H1 (cell line): ENCODE results near the gene TEAD4. TPM values are rescaled to one million over a fixed set of nuclear protein-coding genes. Genes with fewer than 3 reads are reported as not detected.

ENCODE experiments used
- CTCF ChIA-PET: fragments of 300-600 bp; sonication (Branson Sonifier 250); formaldehyde crosslinking; loops from one replicate; lab custom pipeline; 2021; ENCODE audit not compliant: partially characterized antibody; lab: Charles Lee
- POLR2A ChIA-PET: fragments of 300-600 bp; sonication (Branson Sonifier 250); formaldehyde crosslinking; loops from one replicate; lab custom pipeline; 2021; ENCODE audit warnings: inconsistent platforms; ENCODE audit not compliant: partially characterized antibody; lab: Charles Lee
- DNase-seq, 2 experiments: peaks; one replicate each; pipeline versions ENCODE4 v3.0.0 to v3.0.0-alpha.2; 2010 to 2022; ENCODE audit warnings: low spot score in 2 of 2, low read depth in 1 of 2, mixed read lengths in 1 of 2
- FAIRE-seq: peaks from 2 replicates; lab custom pipeline; 2011; peaks lifted over from hg19 to GRCh38; lab: Jason Lieb, UNC
- H2AFZ ChIP-seq: 2 replicates; pipeline ENCODE4 v1.8.1; 2012; ENCODE audit warnings: low read length, inconsistent platforms
- H2AK5ac ChIP-seq: 2 replicates; pipeline ENCODE4 v1.6.1; 2013; ENCODE audit warnings: low read depth, low read length
- H2BK120ac ChIP-seq: replicated peaks from 2 replicates; pipeline ENCODE3; 2013; ENCODE audit warnings: low read depth, low read length, inconsistent platforms
- H2BK12ac ChIP-seq: 2 replicates; pipeline ENCODE4 v1.6.1; 2013; ENCODE audit warnings: low read depth, low read length
- H2BK15ac ChIP-seq: 2 replicates; pipeline ENCODE4 v1.6.1; 2013; ENCODE audit warnings: low read length
- H2BK20ac ChIP-seq: 2 replicates; pipeline ENCODE4 v1.6.1; 2013; ENCODE audit warnings: low read length
- H2BK5ac ChIP-seq: 2 replicates; pipeline ENCODE4 v1.6.1; 2013; ENCODE audit warnings: low read depth, low read length
- H3K14ac ChIP-seq: 2 replicates; pipeline ENCODE4 v1.6.1; 2013; ENCODE audit warnings: inconsistent platforms; ENCODE audit not compliant: insufficient read length
- H3K18ac ChIP-seq: 2 replicates; pipeline ENCODE4 v1.6.1; 2013; ENCODE audit warnings: low read length; ENCODE audit errors: extremely low read depth
- H3K23ac ChIP-seq: 2 replicates; pipeline ENCODE4 v1.6.1; 2013; ENCODE audit warnings: inconsistent platforms; ENCODE audit not compliant: insufficient read length
- H3K23me2 ChIP-seq: 2 replicates; pipeline ENCODE4 v1.6.1; 2013; ENCODE audit warnings: low read depth, low read length
- H3K27ac ChIP-seq: 2 replicates; pipeline ENCODE4 v1.6.1; 2011; ENCODE audit warnings: low read depth, low read length, inconsistent platforms
- H3K27me3 ChIP-seq, 4 experiments: replicated peaks in 1 of 4; 1 replicate in 1 of 4; 2 replicates in 3 of 4; pipeline versions ENCODE4 v1.6.1 to v1.8.1; 2011 to 2013; ENCODE audit warnings: low read length in 3 of 4, mild to moderate bottlenecking in 3 of 4, inconsistent platforms in 2 of 4, mixed read lengths in 2 of 4, moderate library complexity in 1 of 4; ENCODE audit not compliant: control insufficient read depth in 3 of 4, insufficient read depth in 3 of 4; ENCODE audit errors: extremely low read depth in 1 of 4
- H3K36me3 ChIP-seq, 4 experiments: 2 replicates each; pipeline versions ENCODE4 v1.6.1 to v1.8.1; 2011 to 2013; ENCODE audit warnings: mild to moderate bottlenecking in 4 of 4, low read length in 3 of 4, moderate library complexity in 2 of 4, control low read depth in 1 of 4, inconsistent platforms in 1 of 4; ENCODE audit not compliant: insufficient read depth in 4 of 4, control insufficient read depth in 2 of 4
- H3K4ac ChIP-seq: replicated peaks from 2 replicates; pipeline ENCODE3; 2013; ENCODE audit warnings: low read length, low read depth, mixed read lengths, inconsistent platforms; ENCODE audit not compliant: insufficient read length
- H3K4me1 ChIP-seq, 4 experiments: replicated peaks in 1 of 4; 1 replicate in 1 of 4; 2 replicates in 3 of 4; pipeline versions ENCODE4 v1.6.1 to v1.8.1; 2011 to 2013; ENCODE audit warnings: low read length in 3 of 4, inconsistent platforms in 2 of 4, mixed read lengths in 1 of 4; ENCODE audit not compliant: insufficient read depth in 4 of 4, control insufficient read depth in 3 of 4
- H3K4me2 ChIP-seq, 2 experiments: 2 replicates each; pipeline versions ENCODE4 v1.6.1 to v1.8.1; 2011 to 2013; ENCODE audit warnings: low read depth in 2 of 2, low read length in 2 of 2, control low read depth in 1 of 2, inconsistent platforms in 1 of 2, mild to moderate bottlenecking in 1 of 2; ENCODE audit not compliant: insufficient read depth in 1 of 2
- H3K4me3 ChIP-seq, 4 experiments: fragments of 200-600, 300-600 bp in 1 of 4; sonication (generic), shearing (Covaris generic), sonication (Bioruptor Twin) in 1 of 4; 2 replicates each; pipeline versions ENCODE4 v1.5.1 to v1.8.1; 2011 to 2016; ENCODE audit warnings: low read length in 4 of 4, low read depth in 3 of 4, control low read depth in 2 of 4, inconsistent platforms in 2 of 4, mild to moderate bottlenecking in 2 of 4, mixed read lengths in 1 of 4, moderate library complexity in 1 of 4; ENCODE audit not compliant: insufficient read depth in 2 of 4; ENCODE audit errors: extremely low read depth in 1 of 4
- H3K56ac ChIP-seq: replicated peaks from 2 replicates; pipeline ENCODE3; 2013; ENCODE audit warnings: low read depth, mild to moderate bottlenecking, mixed read lengths, low read length, inconsistent platforms; ENCODE audit not compliant: insufficient read length
- H3K79me1 ChIP-seq: 2 replicates; pipeline ENCODE4 v1.6.1; 2013; ENCODE audit warnings: low read depth, low read length, control low read depth
- H3K79me2 ChIP-seq, 2 experiments: 2 replicates each; pipeline versions ENCODE4 v1.6.1 to v1.8.1; 2012 to 2013; ENCODE audit warnings: low read length in 2 of 2, mild to moderate bottlenecking in 2 of 2, inconsistent platforms in 1 of 2; ENCODE audit not compliant: insufficient read depth in 2 of 2, control insufficient read depth in 1 of 2
- H3K9ac ChIP-seq, 4 experiments: replicated peaks in 1 of 4; 1 replicate in 1 of 4; 2 replicates in 3 of 4; pipeline versions ENCODE4 v1.6.1 to v1.8.1; 2011 to 2013; ENCODE audit warnings: low read depth in 3 of 4, low read length in 3 of 4, control low read depth in 2 of 4, mild to moderate bottlenecking in 2 of 4, moderate library complexity in 2 of 4, inconsistent platforms in 1 of 4; ENCODE audit errors: extremely low read depth in 1 of 4
- H3K9me3 ChIP-seq, 2 experiments: 2 replicates each; pipeline versions ENCODE4 v1.6.1 to v1.8.1; 2012 to 2013; ENCODE audit warnings: mild to moderate bottlenecking in 2 of 2, moderate library complexity in 2 of 2, control low read depth in 1 of 2, inconsistent platforms in 1 of 2, low read depth in 1 of 2, low read length in 1 of 2, mixed read lengths in 1 of 2; ENCODE audit not compliant: insufficient read depth in 2 of 2
- H4K20me1 ChIP-seq, 2 experiments: replicated peaks in 1 of 2; 2 replicates each; pipeline versions ENCODE3 to v1.8.1; 2011 to 2013; ENCODE audit warnings: inconsistent platforms in 2 of 2, low read length in 2 of 2, mild to moderate bottlenecking in 1 of 2; ENCODE audit not compliant: insufficient read depth in 2 of 2, control insufficient read depth in 1 of 2
- H4K5ac ChIP-seq: 2 replicates; pipeline ENCODE4 v1.6.1; 2013; ENCODE audit warnings: low read length, low read depth, mixed read lengths, inconsistent platforms; ENCODE audit not compliant: insufficient read length
- H4K8ac ChIP-seq: 2 replicates; pipeline ENCODE4 v1.8.0; 2013; ENCODE audit warnings: mild to moderate bottlenecking, moderate library complexity, low read length, inconsistent platforms; ENCODE audit not compliant: insufficient read depth; ENCODE audit errors: extremely low read depth
- H4K91ac ChIP-seq: replicated peaks from 2 replicates; pipeline ENCODE3; 2013; ENCODE audit warnings: low read length, mixed read lengths, inconsistent platforms; ENCODE audit not compliant: insufficient read length
- CTBP2 ChIP-seq: IDR thresholded peaks from 2 replicates; pipeline ENCODE4 v1.7.0; 2011; ENCODE audit warnings: borderline replicate concordance, mild to moderate bottlenecking, moderate library complexity, mixed read lengths, low read length; ENCODE audit not compliant: insufficient read depth, insufficient read length
- SP1 ChIP-seq: IDR thresholded peaks from 2 replicates; pipeline ENCODE4 v1.6.1; 2011; ENCODE audit warnings: low read depth, low read length
- SP2 ChIP-seq: IDR thresholded peaks from 2 replicates; pipeline ENCODE4 v1.6.1; 2012; ENCODE audit warnings: mild to moderate bottlenecking, low read length, inconsistent platforms
- SUZ12 ChIP-seq: fragments of 200-600 bp; sonication (generic); IDR thresholded peaks from 2 replicates; pipeline ENCODE4 v1.6.1; 2012; ENCODE audit warnings: mild to moderate bottlenecking, inconsistent platforms, low read length, moderate library complexity, mixed read lengths
- WGBS, 2 experiments: shearing (Covaris generic) in 1 of 2; methylation state at CpG; one replicate each; pipeline versions ENCODE4 v1.1.6 to v1.1.7; 2013 to 2015; ENCODE audit warnings: low lambda C conversion rate in 2 of 2, mixed read lengths in 2 of 2, inconsistent platforms in 1 of 2, low coverage in 1 of 2, missing lambda C conversion rate in 1 of 2; ENCODE audit not compliant: insufficient replicate concordance in 2 of 2, insufficient coverage in 1 of 2, insufficient read length in 1 of 2; ENCODE audit errors: extremely low coverage in 1 of 2, missing lambda C conversion rate in 1 of 2; 5-methylcytosine and 5-hydroxymethylcytosine counted together
- polyA plus RNA-seq, 7 experiments: library from polyadenylated mRNA; depleted of rRNA in 3 of 7; stranded (reverse) in 5 of 7; unstranded in 2 of 7; fragments of >200 nt in 5 of 7; fragments of 200-250 nt in 2 of 7; gene quantifications; 1 replicate in 5 of 7; 2 replicates in 1 of 7; 4 replicates in 1 of 7; pipeline versions ENCODE4 v1.2.1 to v1.2.3, GENCODE V29; 2011 to 2013; ENCODE audit warnings: missing spikeins in 2 of 7, mixed read lengths in 2 of 7
- total RNA-seq: library from RNA; stranded (reverse); fragmentation: NEBNext Ultra II Directional; extraction: Animal tissue kit (Norgen Biotek cat#: 25700); gene quantifications from 2 replicates; pipeline ENCODE4 v1.2.1, GENCODE V29; 2021

TEAD4 gene
- total and polyA plus RNA-seq, 2 of the 8 experiments (the other 6 are each of a cell fraction or from before 2014, with no cell fraction given), result 56.7 to 116 TPM

- Histone ChIP-seq H3K79me2 (peaks cover 0 to 42% of the 10 kb centered on the region in 2 experiments; a peak in 2 of 4 replicates), H3K4me1 (peaks cover 0 to 35% (median 27%) of the 10 kb centered on the region in 4 experiments; a peak in 6 of 7 replicates), H3K56ac (no peak overlapping the region), H2AK5ac (peak overlapping the region; percentile 83; the same call in 1 of the 2 replicates), H4K20me1 (peaks cover 4 to 29% of the 10 kb centered on the region in 2 experiments), H2BK15ac (no peak overlapping the region; the same call in 1 of the 2 replicates), H3K4me2 (peak overlapping the region; percentile 9 to 52), H2BK5ac (peak overlapping the region; percentile 78), H2BK12ac (no peak overlapping the region), H3K36me3 (peaks cover 0 to 10% (median 6%) of the 10 kb centered on the region in 4 experiments; a peak in 6 of 8 replicates), H3K14ac (no peak overlapping the region), H4K91ac (peak overlapping the region; percentile 64), H2BK120ac (no peak overlapping the region), H3K9me3 (no peaks in the 10 kb centered on the region), H3K27me3 (no peaks in the 10 kb centered on the region), H3K23ac (no peak overlapping the region), H4K5ac (no peak overlapping the region), H3K79me1 (peaks cover 16% of the 10 kb centered on the region), H3K9ac (no peak overlapping the region; a peak in 2 of 7 replicates), H3K4me3 (peak overlapping the region in 2 of 4 experiments; percentile 31 to 32; a peak in 4 of 8 replicates), H2AFZ (no peak overlapping the region), H3K27ac (peak overlapping the region; percentile 23; the same call in 1 of the 2 replicates), H3K18ac (peak overlapping the region; percentile 91), H4K8ac (0 out of 2 replicates have a peak overlapping the region, but pooled peaks have one; percentile 4), H3K4ac (no peak overlapping the region), H3K23me2 (no peaks in the 10 kb centered on the region), H2BK20ac (0 out of 2 replicates have a peak overlapping the region, but pooled peaks have one; percentile 55)
- ChIA-PET CTCF (interaction anchor here (0.6 to 2.4 kb wide), 17 partner anchors 10 to 154 kb away, joined by 3 to 10 read pairs (median 4); no protein-coding TSS in a partner anchor), POLR2A (interaction anchor here (1.0 to 1.5 kb wide), 10 partner anchors 8 to 109 kb away, joined by 3 to 6 read pairs (median 4); partner anchors contain the start of gene TULP3)
- FAIRE-seq, result no peak
- peak in 1 of 2 experiments; percentile 72 for DNase-seq
- TF ChIP-seq SP1 (no peak), SUZ12 (no peak), SP2 (no peak), CTBP2 (peak; percentile 0)
- 71% methylated on average over 23 of the region's 23 CpGs; no CpG with 5 or more reads in 1 of the 2 experiments for WGBS, 2 experiments
Observed at GRCh38 chr12:2999265-2999841, 40.2 kb downstream of the TEAD4 start.
